Body of pancreas (tissue), 4 donors: ENCODE data around the gene DYRK1A.

Experiments
- CTCF ChIP-seq, 7 experiments: fragments of 450-650 bp in 4 of 7; fragments of 200-600 bp in 3 of 7; sonication (generic) in 3 of 7; IDR thresholded peaks; one replicate each; pipeline ENCODE4 v1.5.1; 2016 to 2019; ENCODE audit warnings: antibody characterized with exemption in 7 of 7
- POLR2A ChIP-seq, 3 donors: fragments of 450-650 bp; IDR thresholded peaks; one replicate each; pipeline ENCODE4 v1.6.1; 2016; ENCODE audit warnings: antibody characterized with exemption in 3 of 3, mild to moderate bottlenecking in 2 of 3

GRCh38 chr21:37419228-37419906 lies 52.8 kb downstream of the DYRK1A start:
- TF ChIP-seq CTCF (IDR thresholded peaks at IDR 0.05) = no peak
- TF ChIP-seq POLR2A (IDR thresholded peaks at IDR 0.05) = no peak
